Endothelial cell of umbilical vein (primary cell): Measurements from ENCODE around the gene GJB3. TPM values are rescaled to one million over a fixed set of nuclear protein-coding genes. Genes with fewer than 3 reads are reported as not detected.

Experiments
- BruUV-seq: library from RNA; stranded (reverse); fragments of 400-500 nt; replicated peaks from 2 replicates; lab custom pipeline; 2021; lab: Mats Ljungman, UMichigan
- CTCF ChIA-PET: fragments of 300-600, 350-600 bp; sonication (Branson Sonifier 250); formaldehyde crosslinking; loops from one replicate; lab custom pipeline; 2021; ENCODE audit warnings: antibody characterized with exemption, inconsistent platforms; lab: Charles Lee
- POLR2A ChIA-PET: fragments of 300-600, 350-600 bp; sonication (Branson Sonifier 250); formaldehyde crosslinking; loops from one replicate; lab custom pipeline; 2021; ENCODE audit warnings: antibody characterized with exemption, inconsistent platforms; lab: Charles Lee
- DNase-seq: peaks from one replicate; pipeline ENCODE4 v3.0.0-alpha.2; 2011; ENCODE audit warnings: low read depth, low spot score
- FAIRE-seq: peaks from 2 replicates; lab custom pipeline; 2011; peaks lifted over from hg19 to GRCh38; lab: Jason Lieb, UNC
- H2AFZ ChIP-seq: 2 replicates; pipeline ENCODE4 v1.6.0; 2012; ENCODE audit warnings: low read depth, low read length, control low read depth, inconsistent platforms
- H3K27ac ChIP-seq: 2 replicates; pipeline ENCODE4 v1.5.1; 2011; ENCODE audit warnings: low read depth, mild to moderate bottlenecking, control low read depth, low read length, moderate library complexity; ENCODE audit not compliant: insufficient read depth
- H3K27me3 ChIP-seq, 2 experiments: 2 replicates each; pipeline versions ENCODE4 v1.6.0 to v1.6.1; 2011; ENCODE audit warnings: low read length in 2 of 2, mixed read lengths in 1 of 2; ENCODE audit not compliant: control insufficient read depth in 2 of 2, insufficient read depth in 2 of 2
- H3K36me3 ChIP-seq, 2 experiments: 2 replicates in 1 of 2; 3 replicates in 1 of 2; pipeline ENCODE4 v1.5.1; 2011; ENCODE audit warnings: low read length in 2 of 2, mild to moderate bottlenecking in 1 of 2, moderate library complexity in 1 of 2; ENCODE audit not compliant: control insufficient read depth in 2 of 2, insufficient read depth in 2 of 2; ENCODE audit errors: extremely low read depth in 1 of 2
- H3K4me1 ChIP-seq: 3 replicates; pipeline ENCODE4 v1.5.1; 2011; ENCODE audit warnings: mild to moderate bottlenecking, low read length; ENCODE audit not compliant: control insufficient read depth, insufficient read depth; ENCODE audit errors: extremely low read depth
- H3K4me2 ChIP-seq: 2 replicates; pipeline ENCODE4 v1.6.1; 2011; ENCODE audit warnings: low read length, control low read depth, mixed read lengths; ENCODE audit not compliant: insufficient read depth
- H3K4me3 ChIP-seq, 3 experiments: fragments of 200-600 bp in 1 of 3; sonication (generic), shearing (Covaris generic) in 1 of 3; replicated peaks in 1 of 3; 2 replicates each; pipeline ENCODE4 v1.5.1; 2011 to 2016; ENCODE audit warnings: control low read depth in 3 of 3, low read length in 3 of 3, mild to moderate bottlenecking in 2 of 3, inconsistent platforms in 1 of 3, low read depth in 1 of 3, moderate library complexity in 1 of 3; ENCODE audit not compliant: insufficient read depth in 1 of 3
- H3K79me2 ChIP-seq: 2 replicates; pipeline ENCODE4 v1.6.0; 2012; ENCODE audit warnings: low read length, inconsistent platforms; ENCODE audit not compliant: control insufficient read depth, insufficient read depth
- H3K9ac ChIP-seq: replicated peaks from 2 replicates; pipeline ENCODE3; 2011; ENCODE audit warnings: low read length, control low read depth; ENCODE audit not compliant: insufficient read depth; ENCODE audit errors: extremely low read depth
- H3K9me1 ChIP-seq: replicated peaks from 3 replicates; pipeline ENCODE4 v1.6.0; 2011; ENCODE audit warnings: mild to moderate bottlenecking, low read length; ENCODE audit not compliant: control insufficient read depth, insufficient read depth; ENCODE audit errors: extremely low read depth
- H3K9me3 ChIP-seq: replicated peaks from 2 replicates; pipeline ENCODE4 v1.5.1; 2012; ENCODE audit warnings: low read length, inconsistent platforms; ENCODE audit not compliant: control insufficient read depth, insufficient read depth
- H4K20me1 ChIP-seq: replicated peaks from 2 replicates; pipeline ENCODE3; 2011; ENCODE audit warnings: mild to moderate bottlenecking, low read length; ENCODE audit not compliant: control insufficient read depth, insufficient read depth; ENCODE audit errors: extremely low read depth
- EZH2 ChIP-seq: IDR thresholded peaks from 2 replicates; pipeline ENCODE4 v1.6.1; 2012; ENCODE audit warnings: borderline replicate concordance, low read depth, mild to moderate bottlenecking, moderate library complexity, low read length, inconsistent platforms; ENCODE audit not compliant: severe bottlenecking
- FOS ChIP-seq: IDR thresholded peaks from 2 replicates; pipeline ENCODE4 v1.6.1; 2011; ENCODE audit warnings: mild to moderate bottlenecking, low read length, moderate library complexity, borderline replicate concordance; ENCODE audit not compliant: insufficient read depth
- GATA2 ChIP-seq: IDR thresholded peaks from 2 replicates; pipeline ENCODE4 v1.7.0; 2011; ENCODE audit warnings: low read depth, mild to moderate bottlenecking, moderate library complexity, mixed read lengths, low read length; ENCODE audit not compliant: insufficient read length, insufficient read depth
- JUN ChIP-seq: IDR thresholded peaks from 2 replicates; pipeline ENCODE4 v1.6.1; 2011; ENCODE audit warnings: borderline replicate concordance, low read depth; ENCODE audit not compliant: insufficient read length, insufficient read depth
- MYC ChIP-seq: IDR thresholded peaks from one replicate; pipeline ENCODE4 v1.6.1; 2011; ENCODE audit warnings: mild to moderate bottlenecking, low read depth, low read length
- POLR2A ChIP-seq: IDR thresholded peaks from 2 replicates; pipeline ENCODE4 v1.6.1; 2012; ENCODE audit warnings: low read depth, mild to moderate bottlenecking, control low read depth, low read length
- POLR2AphosphoS5 ChIP-seq: IDR thresholded peaks from 2 replicates; pipeline ENCODE4 v1.6.1; 2012; ENCODE audit warnings: low read depth, mild to moderate bottlenecking, control low read depth, low read length, moderate library complexity; ENCODE audit not compliant: insufficient read depth
- dilution Hi-C: fragments of 300-500 bp; cut with MboI; formaldehyde crosslinking; loops from one replicate; pipeline ENCODE4 v1.15.0; 2019; ENCODE audit warnings: low sequenced_read_pairs; ENCODE audit not compliant: extremely low pct_ligation_motif_present
- intact Hi-C: fragments of 100-400 bp; cut with micrococcal nuclease; formaldehyde crosslinking; loops from one replicate; pipeline ENCODE4 v1.10.0; 2022
- polyA plus RNA-seq, 4 experiments: library from polyadenylated mRNA; depleted of rRNA in 3 of 4; stranded (reverse) in 3 of 4; unstranded in 1 of 4; fragments of >200 nt; gene quantifications; 2 replicates each; pipeline versions ENCODE4 v1.2.1 to v1.2.3, GENCODE V29; 2011 to 2012; ENCODE audit warnings: missing spikeins in 1 of 4
- total RNA-seq: library from RNA; stranded (reverse); gene quantifications from 2 replicates; pipeline ENCODE4 v1.2.3, GENCODE V29; 2021
- TF ChIP-seq, protein P1 (sequence below), 2 donors: IDR thresholded peaks; 1 replicate in 1 of 2; 2 replicates in 1 of 2; pipeline ENCODE4 v1.5.1; 2011; ENCODE audit warnings: low read length in 2 of 2, mild to moderate bottlenecking in 2 of 2, moderate library complexity in 2 of 2, control low read depth in 1 of 2, inconsistent platforms in 1 of 2, low read depth in 1 of 2; ENCODE audit not compliant: insufficient read depth in 1 of 2; ENCODE audit errors: extremely low read depth in 1 of 2
- TF ChIP-seq, protein P2 (sequence below): IDR thresholded peaks from 2 replicates; pipeline ENCODE4 v1.6.1; 2011; ENCODE audit not compliant: insufficient read depth, insufficient read length

Gene GJB3
- total and polyA plus RNA-seq, 2 donors (not counting 3 experiments of a cell fraction or from before 2014, with no cell fraction given) = not detected

DNA sequence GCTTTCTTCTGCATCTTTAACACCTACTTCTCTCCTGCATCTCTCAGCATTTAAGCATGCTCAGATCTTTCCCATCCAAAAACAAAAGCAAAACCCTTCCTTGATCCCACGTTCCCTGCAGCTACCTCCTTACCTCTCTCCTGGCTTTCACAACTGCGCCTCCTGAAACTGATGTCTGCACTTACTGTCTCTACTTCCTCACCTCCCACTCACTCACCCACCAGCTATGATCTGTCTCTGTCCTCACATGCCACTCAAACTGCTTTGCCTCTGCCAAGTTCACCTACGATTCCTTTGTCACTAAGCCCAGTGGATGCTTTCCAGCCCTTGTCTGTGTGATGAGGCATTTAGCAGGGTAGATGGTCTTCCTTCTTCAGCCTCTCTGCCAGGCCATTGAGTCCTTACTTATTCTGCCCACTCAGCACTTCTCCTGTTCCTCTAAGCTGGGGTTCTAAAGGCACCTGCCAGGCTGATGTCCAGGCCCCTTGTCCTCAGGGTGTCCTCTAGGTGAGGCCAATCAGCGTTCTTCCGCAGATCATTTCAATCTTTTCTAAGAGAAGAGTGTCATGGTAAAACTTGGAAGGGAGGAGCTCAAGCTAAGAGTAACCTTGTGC lies 10.0 kb upstream of the GJB3 start:
- intact Hi-C loops = no loop called here
- H3K9ac ChIP-seq = no peak overlapping the region
- H3K4me2 ChIP-seq = no peak overlapping the region
- H3K4me1 ChIP-seq = no peaks in the 10 kb centered on the region
- dilution Hi-C loops = no loop called here
- no peak overlapping the region for H2AFZ ChIP-seq
- H3K4me3 ChIP-seq = no peak overlapping the region
- no peaks in the 10 kb centered on the region for H3K79me2 ChIP-seq
- TF ChIP-seq MYC (no peak), JUN (no peak), POLR2AphosphoS5 (no peak), EZH2 (no peak), GATA2 (no peak), FOS (no peak), POLR2A (no peak)
- TF ChIP-seq, protein P1, sequence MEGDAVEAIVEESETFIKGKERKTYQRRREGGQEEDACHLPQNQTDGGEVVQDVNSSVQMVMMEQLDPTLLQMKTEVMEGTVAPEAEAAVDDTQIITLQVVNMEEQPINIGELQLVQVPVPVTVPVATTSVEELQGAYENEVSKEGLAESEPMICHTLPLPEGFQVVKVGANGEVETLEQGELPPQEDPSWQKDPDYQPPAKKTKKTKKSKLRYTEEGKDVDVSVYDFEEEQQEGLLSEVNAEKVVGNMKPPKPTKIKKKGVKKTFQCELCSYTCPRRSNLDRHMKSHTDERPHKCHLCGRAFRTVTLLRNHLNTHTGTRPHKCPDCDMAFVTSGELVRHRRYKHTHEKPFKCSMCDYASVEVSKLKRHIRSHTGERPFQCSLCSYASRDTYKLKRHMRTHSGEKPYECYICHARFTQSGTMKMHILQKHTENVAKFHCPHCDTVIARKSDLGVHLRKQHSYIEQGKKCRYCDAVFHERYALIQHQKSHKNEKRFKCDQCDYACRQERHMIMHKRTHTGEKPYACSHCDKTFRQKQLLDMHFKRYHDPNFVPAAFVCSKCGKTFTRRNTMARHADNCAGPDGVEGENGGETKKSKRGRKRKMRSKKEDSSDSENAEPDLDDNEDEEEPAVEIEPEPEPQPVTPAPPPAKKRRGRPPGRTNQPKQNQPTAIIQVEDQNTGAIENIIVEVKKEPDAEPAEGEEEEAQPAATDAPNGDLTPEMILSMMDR (IDR thresholded peaks at IDR 0.05; ENCODE audit: extremely low read depth in 1 of 2, insufficient read depth in 1 of 2, low read depth in 1 of 2, low read length in 2 of 2) = no peak
- TF ChIP-seq, protein P2, sequence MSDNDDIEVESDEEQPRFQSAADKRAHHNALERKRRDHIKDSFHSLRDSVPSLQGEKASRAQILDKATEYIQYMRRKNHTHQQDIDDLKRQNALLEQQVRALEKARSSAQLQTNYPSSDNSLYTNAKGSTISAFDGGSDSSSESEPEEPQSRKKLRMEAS = no peak
- no peaks in the 10 kb centered on the region for H3K9me3 ChIP-seq
- no peaks in the 10 kb centered on the region for H3K36me3 ChIP-seq
- no peaks in the 10 kb centered on the region for H4K20me1 ChIP-seq
- DNase-seq = no peak
- H3K27me3 ChIP-seq = no peaks in the 10 kb centered on the region
- ChIA-PET CTCF (interaction anchor here (1.6 kb wide), 1 partner anchor 28 kb away, joined by 7 read pairs; no protein-coding TSS in a partner anchor), POLR2A (no interaction called here)
- no peak for FAIRE-seq
- no peak overlapping the region for H3K27ac ChIP-seq
- H3K9me1 ChIP-seq = no peaks in the 10 kb centered on the region
- no TSS peak for BruUV-seq
